ENCODE results near the gene GALNT18. TPM values are rescaled to one million over a fixed set of nuclear protein-coding genes. Genes with fewer than 3 reads are reported as not detected.

The GALNT18 gene
- total and polyA plus RNA-seq, 2 donors (not counting 3 experiments of a cell fraction or from before 2014, with no cell fraction given) = 0.17 to 0.18 TPM

- H4K20me1 ChIP-seq (replicated peaks; ENCODE audit: control insufficient read depth, extremely low read depth, insufficient read depth, low read length) = no peaks in the 10 kb centered on the region
- no peaks in the 10 kb centered on the region for H3K9me3 ChIP-seq (replicated peaks; ENCODE audit: control insufficient read depth, insufficient read depth, low read length)
- DNase-seq (ENCODE audit: low read depth, low spot score) = peak; percentile 62
- FAIRE-seq = peak; percentile 74
- dilution Hi-C loops (cut with MboI; ENCODE audit: extremely low pct_ligation_motif_present, low sequenced_read_pairs) = no loop called here
- ChIA-PET POLR2A (no interaction called here), CTCF (no interaction called here)
- H2AFZ ChIP-seq (ENCODE audit: low read depth, low read length) = no peak overlapping the region
- no peaks in the 10 kb centered on the region for H3K27me3 ChIP-seq (ENCODE audit: control insufficient read depth in 2 of 2, insufficient read depth in 2 of 2, low read length in 2 of 2)
- H3K9me1 ChIP-seq (replicated peaks; ENCODE audit: control insufficient read depth, extremely low read depth, insufficient read depth, low read length) = no peaks in the 10 kb centered on the region
- TF ChIP-seq MYC (IDR thresholded peaks at IDR 0.05; ENCODE audit: low read depth, low read length) (no peak), POLR2AphosphoS5 (IDR thresholded peaks at IDR 0.05; ENCODE audit: insufficient read depth, low read depth, low read length) (no peak), JUN (IDR thresholded peaks at IDR 0.05; ENCODE audit: borderline replicate concordance, insufficient read depth, insufficient read length, low read depth) (no peak), EZH2 (IDR thresholded peaks at IDR 0.05; ENCODE audit: borderline replicate concordance, low read depth, low read length, severe bottlenecking) (no peak), GATA2 (IDR thresholded peaks at IDR 0.05; ENCODE audit: insufficient read depth, insufficient read length, low read depth, low read length) (no peak), POLR2A (IDR thresholded peaks at IDR 0.05; ENCODE audit: low read depth, low read length) (no peak), FOS (IDR thresholded peaks at IDR 0.05; ENCODE audit: borderline replicate concordance, insufficient read depth, low read length) (no peak), CTCF (IDR thresholded peaks at IDR 0.05; ENCODE audit: extremely low read depth in 1 of 2, insufficient read depth in 1 of 2, low read depth in 1 of 2, low read length in 2 of 2) (no peak)
- TF ChIP-seq, protein P1, sequence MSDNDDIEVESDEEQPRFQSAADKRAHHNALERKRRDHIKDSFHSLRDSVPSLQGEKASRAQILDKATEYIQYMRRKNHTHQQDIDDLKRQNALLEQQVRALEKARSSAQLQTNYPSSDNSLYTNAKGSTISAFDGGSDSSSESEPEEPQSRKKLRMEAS (IDR thresholded peaks at IDR 0.05; ENCODE audit: insufficient read depth, insufficient read length) = no peak
- H3K4me2 ChIP-seq (ENCODE audit: insufficient read depth, low read length) = no peak overlapping the region
- intact Hi-C loops (cut with micrococcal nuclease) = no loop called here
- no peaks in the 10 kb centered on the region for H3K79me2 ChIP-seq (ENCODE audit: control insufficient read depth, insufficient read depth, low read length)
- no peak overlapping the region for H3K27ac ChIP-seq (ENCODE audit: insufficient read depth, low read depth, low read length)
- no peak overlapping the region for H3K9ac ChIP-seq (replicated peaks; ENCODE audit: extremely low read depth, insufficient read depth, low read length)
- no peak overlapping the region for H3K4me3 ChIP-seq (replicated peaks in 1 of 3; ENCODE audit: insufficient read depth in 1 of 3, low read depth in 1 of 3, low read length in 3 of 3)
- H3K36me3 ChIP-seq (ENCODE audit: control insufficient read depth in 2 of 2, extremely low read depth in 1 of 2, insufficient read depth in 2 of 2, low read length in 2 of 2) = no peaks in the 10 kb centered on the region
- peaks cover 9% of the 10 kb centered on the region for H3K4me1 ChIP-seq (ENCODE audit: control insufficient read depth, extremely low read depth, insufficient read depth, low read length)
- BruUV-seq (replicated peaks) = no TSS peak
Observed at GRCh38 chr11:11582011-11582701, 39.6 kb downstream of the GALNT18 start.

All from endothelial cell of umbilical vein (primary cell).